Thoracic aorta (tissue), 2 donors: ENCODE data around the gene RNPEPL1. TPM values are rescaled to one million over a fixed set of nuclear protein-coding genes. Genes with fewer than 3 reads are reported as not detected.
"Not testable (repeated sequence)": the region's sequence is repeated elsewhere in the genome, so short reads cannot be mapped to it uniquely, and the experiment has no call there.

Source experiments
- ATAC-seq: fragments of 150-250 bp; one replicate; pipeline ENCODE4 v1.8.0; 2017; ENCODE audit warnings: low read depth; ENCODE audit not compliant: insufficient number of reproducible peaks, low FRiP score
- DNase-seq: peaks from one replicate; pipeline ENCODE4 v3.0.0-alpha.2; 2020; ENCODE audit warnings: low spot score
- H3K27ac ChIP-seq, 2 donors: fragments of 200-600 bp; sonication (generic); 1 replicate in 1 of 2; 2 replicates in 1 of 2; pipeline ENCODE4 v1.5.1; 2016; ENCODE audit warnings: mild to moderate bottlenecking in 2 of 2, moderate library complexity in 2 of 2
- H3K27me3 ChIP-seq: fragments of 200-600 bp; sonication (generic); replicated peaks from 2 replicates; pipeline ENCODE4 v1.6.0; 2016; ENCODE audit warnings: mild to moderate bottlenecking; ENCODE audit not compliant: insufficient read depth
- H3K36me3 ChIP-seq: fragments of 200-600 bp; sonication (generic); one replicate; pipeline ENCODE4 v1.5.1; 2016
- H3K4me1 ChIP-seq, 2 donors: fragments of 200-600 bp; sonication (generic); 1 replicate in 1 of 2; 2 replicates in 1 of 2; pipeline versions ENCODE4 v1.5.1 to v1.6.0; 2016; ENCODE audit warnings: low read depth in 2 of 2, mild to moderate bottlenecking in 1 of 2; ENCODE audit not compliant: control insufficient read depth in 1 of 2
- H3K4me3 ChIP-seq: fragments of 200-600 bp; sonication (generic); 2 replicates; pipeline ENCODE4 v1.5.1; 2016; ENCODE audit warnings: mild to moderate bottlenecking
- H3K9me3 ChIP-seq: fragments of 200-600 bp; sonication (generic); 2 replicates; pipeline ENCODE4 v1.5.1; 2016
- total RNA-seq, 2 donors: library from RNA; depleted of rRNA; stranded (reverse); fragments of >200 nt; gene quantifications; one replicate each; pipeline versions ENCODE4 v1.1.0 to v1.2.3, GENCODE V29; 2016
- TF ChIP-seq, protein P1 (sequence below): fragments of 200-600 bp; sonication (generic); IDR thresholded peaks from one replicate; pipeline ENCODE4 v1.5.1; 2019; ENCODE audit warnings: antibody characterized with exemption

RNPEPL1 gene
- total RNA-seq, 2 donors from 2014 or later: 71.1 to 101 TPM

DNA sequence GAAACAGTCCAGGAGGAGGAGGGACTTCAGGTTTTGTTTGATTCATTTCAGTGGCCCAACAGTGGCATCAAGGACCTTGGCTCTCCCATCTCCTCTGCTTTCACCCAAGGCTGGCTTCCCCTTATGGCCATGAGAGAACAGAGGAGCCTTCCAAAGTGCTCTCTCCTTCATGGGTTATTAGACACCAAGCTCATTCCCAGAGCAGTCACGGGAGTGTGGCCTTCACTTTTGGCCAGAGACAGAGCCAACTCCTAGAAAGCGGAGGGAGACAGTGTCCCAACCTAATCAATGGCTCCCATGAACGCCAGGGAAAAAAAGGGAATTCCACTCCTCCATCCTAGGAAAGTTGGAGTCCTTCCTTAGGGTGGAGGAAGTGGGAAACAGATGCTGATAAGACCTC, 9.0 kb upstream of the RNPEPL1 start:
- DNase-seq: no peak
- H3K9me3 ChIP-seq: no peaks in the 10 kb centered on the region
- H3K4me1 ChIP-seq: peaks cover 30 to 50% of the 10 kb centered on the region in 2 donors
- H3K27ac ChIP-seq: no peak overlapping the region
- no peaks in the 10 kb centered on the region for H3K36me3 ChIP-seq
- no peak for ATAC-seq
- TF ChIP-seq, protein P1, sequence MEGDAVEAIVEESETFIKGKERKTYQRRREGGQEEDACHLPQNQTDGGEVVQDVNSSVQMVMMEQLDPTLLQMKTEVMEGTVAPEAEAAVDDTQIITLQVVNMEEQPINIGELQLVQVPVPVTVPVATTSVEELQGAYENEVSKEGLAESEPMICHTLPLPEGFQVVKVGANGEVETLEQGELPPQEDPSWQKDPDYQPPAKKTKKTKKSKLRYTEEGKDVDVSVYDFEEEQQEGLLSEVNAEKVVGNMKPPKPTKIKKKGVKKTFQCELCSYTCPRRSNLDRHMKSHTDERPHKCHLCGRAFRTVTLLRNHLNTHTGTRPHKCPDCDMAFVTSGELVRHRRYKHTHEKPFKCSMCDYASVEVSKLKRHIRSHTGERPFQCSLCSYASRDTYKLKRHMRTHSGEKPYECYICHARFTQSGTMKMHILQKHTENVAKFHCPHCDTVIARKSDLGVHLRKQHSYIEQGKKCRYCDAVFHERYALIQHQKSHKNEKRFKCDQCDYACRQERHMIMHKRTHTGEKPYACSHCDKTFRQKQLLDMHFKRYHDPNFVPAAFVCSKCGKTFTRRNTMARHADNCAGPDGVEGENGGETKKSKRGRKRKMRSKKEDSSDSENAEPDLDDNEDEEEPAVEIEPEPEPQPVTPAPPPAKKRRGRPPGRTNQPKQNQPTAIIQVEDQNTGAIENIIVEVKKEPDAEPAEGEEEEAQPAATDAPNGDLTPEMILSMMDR: no peak
- H3K27me3 ChIP-seq: no peaks in the 10 kb centered on the region
- H3K4me3 ChIP-seq: peak overlapping the region; percentile 96

DNA sequence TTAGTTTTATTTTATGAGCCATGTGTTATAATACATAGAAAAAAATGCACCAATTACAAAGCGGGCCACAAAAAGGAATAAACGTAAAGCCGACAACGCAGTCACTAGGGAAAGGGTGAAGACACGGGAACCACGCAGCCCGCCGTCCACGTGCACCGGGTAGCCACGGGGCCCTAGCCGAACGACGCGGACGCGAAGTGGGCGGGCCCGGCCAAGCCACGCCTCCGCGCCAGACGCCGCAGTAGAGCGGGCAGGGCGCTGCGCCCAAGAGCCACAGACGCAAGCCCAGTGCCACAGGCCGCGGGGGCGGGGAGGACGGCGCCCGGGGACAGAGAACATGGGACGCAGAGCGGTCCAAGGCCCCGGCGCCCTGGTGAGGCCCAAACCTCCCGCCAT, 8.2 kb upstream of the RNPEPL1 start, which contains the start of gene DUSP28:
Gene DUSP28 (plus strand): TSS at position 274 of the 396 bp plus-strand sequence. CDS start 328 bp downstream, outside the sequence.
- peak within 1 kb of the TSS; percentile 96 for H3K4me3 ChIP-seq
- TF ChIP-seq, protein P1: no peak
- H3K27me3 ChIP-seq: no peaks in the 10 kb centered on the region
- H3K9me3 ChIP-seq: no peaks in the 10 kb centered on the region
- peak; percentile 70 for ATAC-seq
- peak within 1 kb of the TSS; percentile 99 for H3K27ac ChIP-seq
- H3K36me3 ChIP-seq: no peaks in the 10 kb centered on the region
- peaks cover 30 to 50% of the 10 kb centered on the region in 2 donors for H3K4me1 ChIP-seq
- peak; percentile 64 for DNase-seq

DNA sequence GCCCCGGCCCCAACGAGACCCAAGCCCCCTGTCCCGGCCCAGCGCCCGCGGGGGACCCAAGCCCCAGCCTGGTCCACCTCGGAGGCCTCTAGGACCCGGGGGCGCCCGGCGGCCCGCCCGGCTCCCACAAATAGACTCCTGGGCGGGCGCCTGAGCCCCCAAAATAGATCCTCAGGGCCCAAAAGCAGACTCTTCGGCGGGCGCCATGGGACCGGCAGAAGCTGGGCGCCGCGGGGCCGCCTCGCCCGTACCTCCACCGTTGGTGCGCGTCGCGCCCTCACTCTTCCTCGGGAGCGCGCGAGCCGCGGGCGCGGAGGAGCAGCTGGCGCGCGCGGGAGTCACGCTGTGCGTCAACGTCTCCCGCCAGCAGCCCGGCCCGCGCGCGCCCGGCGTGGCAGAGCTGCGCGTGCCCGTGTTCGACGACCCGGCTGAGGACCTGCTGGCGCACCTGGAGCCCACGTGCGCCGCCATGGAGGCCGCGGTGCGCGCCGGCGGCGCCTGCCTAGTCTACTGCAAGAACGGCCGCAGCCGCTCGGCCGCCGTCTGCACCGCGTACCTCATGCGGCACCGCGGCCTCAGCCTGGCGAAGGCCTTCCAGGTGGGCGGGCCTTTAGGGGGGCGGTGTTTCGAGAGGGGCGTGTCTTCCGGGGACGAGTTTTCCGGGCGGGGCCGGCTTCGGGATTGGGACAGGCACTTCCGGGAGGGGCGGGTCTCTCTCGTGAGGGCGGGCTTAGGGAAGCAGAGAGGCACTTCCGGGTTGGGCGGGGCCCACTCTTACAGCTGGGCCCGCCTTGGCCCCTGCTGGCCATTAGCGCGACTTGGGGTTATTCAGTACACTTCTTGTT, 7.6 kb upstream of the RNPEPL1 start:
- DNase-seq: peak; percentile 99
- H3K4me1 ChIP-seq: peaks cover 33 to 57% of the 10 kb centered on the region in 2 donors
- peak; percentile 93 for ATAC-seq
- TF ChIP-seq, protein P1: peak; percentile 50
- peak overlapping the region; percentile 96 for H3K4me3 ChIP-seq
- no peaks in the 10 kb centered on the region for H3K27me3 ChIP-seq
- H3K9me3 ChIP-seq: no peaks in the 10 kb centered on the region
- H3K36me3 ChIP-seq: no peaks in the 10 kb centered on the region
- H3K27ac ChIP-seq: peak overlapping the region; percentile 99

DNA sequence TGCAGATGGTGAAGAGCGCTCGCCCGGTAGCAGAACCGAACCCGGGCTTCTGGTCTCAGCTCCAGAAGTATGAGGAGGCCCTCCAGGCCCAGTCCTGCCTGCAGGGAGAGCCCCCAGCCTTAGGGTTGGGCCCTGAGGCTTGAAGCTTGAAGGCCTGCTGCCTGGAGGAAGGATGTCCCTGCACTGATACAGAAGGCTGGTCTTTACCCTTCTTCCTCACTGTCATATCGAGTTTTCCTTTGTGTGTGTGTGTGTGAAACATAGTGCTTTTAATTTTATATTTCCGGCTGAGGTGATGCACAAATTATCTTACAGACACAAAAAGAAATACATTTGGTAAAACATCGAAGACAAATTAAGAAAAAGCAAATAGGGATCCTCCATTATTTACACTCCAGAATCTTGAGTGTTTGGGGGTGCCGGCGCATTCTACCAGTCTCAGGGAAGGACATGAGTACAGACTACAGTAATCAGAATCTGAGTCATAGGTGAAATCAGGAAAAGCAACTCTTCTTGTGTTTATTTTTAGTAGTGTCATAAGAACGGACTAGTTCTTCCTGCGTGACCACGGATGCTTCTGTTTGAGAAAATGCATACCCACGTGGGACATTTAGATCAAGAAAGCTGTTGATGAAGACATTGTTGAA, 6.8 kb upstream of the RNPEPL1 start:
- ATAC-seq (no peak), DNase-seq (no peak)

DNA sequence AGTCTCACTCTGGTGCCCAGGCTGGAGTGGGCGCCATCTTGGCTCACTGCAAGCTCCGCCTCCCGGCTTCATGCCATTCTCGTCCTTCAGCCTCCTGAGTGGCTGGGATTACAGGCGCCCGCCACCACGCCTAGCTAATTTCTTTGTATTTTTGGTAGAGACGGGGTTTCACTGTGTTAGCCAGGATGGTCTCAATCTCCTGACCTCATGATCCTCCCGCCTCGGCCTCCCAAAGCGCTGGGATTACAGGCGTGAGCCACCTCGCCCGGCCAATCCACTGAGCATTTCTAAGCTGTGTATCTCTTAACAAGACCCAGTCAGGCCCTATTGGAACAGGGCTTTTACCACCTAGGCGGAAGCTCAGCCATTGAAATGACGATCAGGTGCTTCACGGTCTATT, 5.1 kb upstream of the RNPEPL1 start:
- not testable (repeated sequence) for H3K27ac ChIP-seq, H3K36me3 ChIP-seq, H3K9me3 ChIP-seq, ATAC-seq, H3K4me3 ChIP-seq, H3K27me3 ChIP-seq, DNase-seq
- peaks cover 30 to 60% of the 10 kb centered on the region in 2 donors for H3K4me1 ChIP-seq

More for the DNA sequence above, 6.8 kb upstream of the RNPEPL1 start:
- H3K36me3 ChIP-seq: no peaks in the 10 kb centered on the region
- H3K27me3 ChIP-seq: no peaks in the 10 kb centered on the region
- H3K4me3 ChIP-seq: peak overlapping the region; percentile 96
- H3K9me3 ChIP-seq: no peaks in the 10 kb centered on the region
- TF ChIP-seq, protein P1: no peak
- peak overlapping the region; percentile 27 to 64 for H3K27ac ChIP-seq
- H3K4me1 ChIP-seq: peaks cover 38 to 63% of the 10 kb centered on the region in 2 donors
